Trophoblast cell (in vitro differentiated cells and primary cell): Measurements from ENCODE around the gene RHOU.

Experiments
- DNase-seq, 2 donors: peaks; one replicate each; pipeline ENCODE4 v3.0.0-alpha.2; 2016
- H2AFZ ChIP-seq: 2 replicates; pipeline ENCODE4 v1.6.1; 2013; ENCODE audit warnings: low read length, moderate library complexity, mild to moderate bottlenecking; ENCODE audit not compliant: insufficient read depth, poor library complexity
- H2AK5ac ChIP-seq: 2 replicates; pipeline ENCODE4 v1.6.1; 2013; ENCODE audit warnings: mild to moderate bottlenecking, low read length
- H2BK120ac ChIP-seq: 2 replicates; pipeline ENCODE4 v1.6.1; 2013; ENCODE audit warnings: low read length, mild to moderate bottlenecking, moderate library complexity; ENCODE audit not compliant: insufficient read depth, poor library complexity
- H2BK12ac ChIP-seq: 2 replicates; pipeline ENCODE4 v1.6.1; 2013; ENCODE audit warnings: mild to moderate bottlenecking, low read length, moderate library complexity
- H2BK5ac ChIP-seq: 2 replicates; pipeline ENCODE4 v1.6.1; 2013; ENCODE audit warnings: low read length, low read depth, moderate library complexity, mild to moderate bottlenecking; ENCODE audit not compliant: poor library complexity
- H3K14ac ChIP-seq: 2 replicates; pipeline ENCODE4 v1.6.1; 2013; ENCODE audit warnings: mild to moderate bottlenecking, low read length
- H3K18ac ChIP-seq: 2 replicates; pipeline ENCODE4 v1.6.1; 2013; ENCODE audit warnings: mild to moderate bottlenecking, low read length
- H3K23ac ChIP-seq: 2 replicates; pipeline ENCODE4 v1.6.1; 2013; ENCODE audit warnings: low read length
- H3K27ac ChIP-seq: 2 replicates; pipeline ENCODE4 v1.5.1; 2013; ENCODE audit warnings: low read depth, mild to moderate bottlenecking, inconsistent platforms, low read length, moderate library complexity
- H3K27me3 ChIP-seq: 2 replicates; pipeline ENCODE4 v1.6.1; 2013; ENCODE audit warnings: inconsistent platforms, mild to moderate bottlenecking, low read length, moderate library complexity; ENCODE audit not compliant: insufficient read depth
- H3K36me3 ChIP-seq, 2 experiments: 1 replicate in 1 of 2; 2 replicates in 1 of 2; pipeline ENCODE4 v1.6.1; 2013; ENCODE audit warnings: low read length in 2 of 2, mild to moderate bottlenecking in 2 of 2, moderate library complexity in 1 of 2; ENCODE audit not compliant: insufficient read depth in 2 of 2, control insufficient read depth in 1 of 2
- H3K4ac ChIP-seq: 2 replicates; pipeline ENCODE4 v1.6.1; 2013; ENCODE audit warnings: low read depth, mild to moderate bottlenecking, low read length, moderate library complexity
- H3K4me1 ChIP-seq, 2 experiments: 1 replicate in 1 of 2; 2 replicates in 1 of 2; pipeline ENCODE4 v1.6.1; 2013; ENCODE audit warnings: low read length in 2 of 2, mild to moderate bottlenecking in 2 of 2, moderate library complexity in 1 of 2; ENCODE audit not compliant: insufficient read depth in 2 of 2, control insufficient read depth in 1 of 2
- H3K4me2 ChIP-seq: 2 replicates; pipeline ENCODE4 v1.6.1; 2013; ENCODE audit warnings: inconsistent platforms, mild to moderate bottlenecking, low read length, moderate library complexity
- H3K4me3 ChIP-seq: 2 replicates; pipeline ENCODE4 v1.5.1; 2013; ENCODE audit warnings: mild to moderate bottlenecking, low read depth, low read length, inconsistent platforms
- H3K79me1 ChIP-seq: one replicate; pipeline ENCODE4 v1.6.1; 2013; ENCODE audit warnings: low read length
- H3K79me2 ChIP-seq: 2 replicates; pipeline ENCODE4 v1.6.1; 2013; ENCODE audit warnings: low read length, mild to moderate bottlenecking; ENCODE audit not compliant: control insufficient read depth, insufficient read depth, poor library complexity
- H3K9ac ChIP-seq: 2 replicates; pipeline ENCODE4 v1.6.1; 2013; ENCODE audit warnings: mild to moderate bottlenecking, low read length
- H3K9me3 ChIP-seq: 2 replicates; pipeline ENCODE4 v1.6.1; 2013; ENCODE audit warnings: low read depth, mild to moderate bottlenecking, control low read depth, inconsistent platforms, low read length; ENCODE audit not compliant: insufficient read depth
- H4K12ac ChIP-seq: 2 replicates; pipeline ENCODE4 v1.6.1; 2013; ENCODE audit warnings: low read depth, mild to moderate bottlenecking, low read length, moderate library complexity
- H4K8ac ChIP-seq: 2 replicates; pipeline ENCODE4 v1.6.1; 2013; ENCODE audit warnings: low read depth, mild to moderate bottlenecking, low read length, moderate library complexity
- H4K91ac ChIP-seq: one replicate; pipeline ENCODE4 v1.6.1; 2013; ENCODE audit warnings: low read depth, mild to moderate bottlenecking, low read length, moderate library complexity
- WGBS: extraction: QIAGEN DNeasy Blood & Tissue Kit; methylation state at CpG from one replicate; pipeline ENCODE4 v1.1.7; 2013; ENCODE audit warnings: missing lambda C conversion rate; ENCODE audit not compliant: insufficient read length, insufficient coverage; ENCODE audit errors: extremely low coverage; 5-methylcytosine and 5-hydroxymethylcytosine counted together

The RHOU gene

DNA sequence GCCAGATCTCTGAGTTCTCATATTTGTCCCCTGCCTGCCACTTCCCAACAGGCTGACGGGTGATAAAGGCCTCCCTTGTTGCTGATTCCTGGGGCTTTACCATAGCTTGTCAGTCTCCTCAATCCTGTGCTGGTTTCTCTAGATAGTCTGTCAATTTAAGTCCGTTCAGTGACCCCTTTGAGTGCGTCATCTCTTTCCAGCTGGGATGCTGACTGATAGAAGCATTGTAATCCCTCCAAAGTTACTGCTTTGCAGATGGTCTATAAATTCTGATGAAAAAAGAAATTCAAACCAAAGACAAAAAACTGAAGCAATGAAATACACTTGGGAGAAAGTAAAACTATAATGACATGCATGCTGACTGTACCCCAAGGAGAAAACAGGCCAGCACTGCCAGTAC lies 28.3 kb downstream of the RHOU start:
- Histone ChIP-seq H4K8ac (no peak overlapping the region), H4K12ac (no peak overlapping the region), H3K18ac (no peak overlapping the region), H2AFZ (no peak overlapping the region), H2BK5ac (no peak overlapping the region), H3K79me1 (no peaks in the 10 kb centered on the region), H3K4ac (no peak overlapping the region), H2BK120ac (no peak overlapping the region), H3K79me2 (no peaks in the 10 kb centered on the region), H3K36me3 (no peaks in the 10 kb centered on the region), H3K23ac (no peak overlapping the region), H3K27ac (no peak overlapping the region), H3K14ac (no peak overlapping the region), H3K4me1 (peaks cover 0 to 2% of the 10 kb centered on the region in 2 experiments), H3K4me3 (no peak overlapping the region), H2BK12ac (no peak overlapping the region), H3K9me3 (no peaks in the 10 kb centered on the region), H3K27me3 (no peaks in the 10 kb centered on the region), H3K4me2 (no peak overlapping the region), H2AK5ac (no peak overlapping the region), H3K9ac (no peak overlapping the region), H4K91ac (no peak overlapping the region)
- no peak for DNase-seq
- WGBS = no CpG with 5 or more reads among the region's 3 CpGs

DNA sequence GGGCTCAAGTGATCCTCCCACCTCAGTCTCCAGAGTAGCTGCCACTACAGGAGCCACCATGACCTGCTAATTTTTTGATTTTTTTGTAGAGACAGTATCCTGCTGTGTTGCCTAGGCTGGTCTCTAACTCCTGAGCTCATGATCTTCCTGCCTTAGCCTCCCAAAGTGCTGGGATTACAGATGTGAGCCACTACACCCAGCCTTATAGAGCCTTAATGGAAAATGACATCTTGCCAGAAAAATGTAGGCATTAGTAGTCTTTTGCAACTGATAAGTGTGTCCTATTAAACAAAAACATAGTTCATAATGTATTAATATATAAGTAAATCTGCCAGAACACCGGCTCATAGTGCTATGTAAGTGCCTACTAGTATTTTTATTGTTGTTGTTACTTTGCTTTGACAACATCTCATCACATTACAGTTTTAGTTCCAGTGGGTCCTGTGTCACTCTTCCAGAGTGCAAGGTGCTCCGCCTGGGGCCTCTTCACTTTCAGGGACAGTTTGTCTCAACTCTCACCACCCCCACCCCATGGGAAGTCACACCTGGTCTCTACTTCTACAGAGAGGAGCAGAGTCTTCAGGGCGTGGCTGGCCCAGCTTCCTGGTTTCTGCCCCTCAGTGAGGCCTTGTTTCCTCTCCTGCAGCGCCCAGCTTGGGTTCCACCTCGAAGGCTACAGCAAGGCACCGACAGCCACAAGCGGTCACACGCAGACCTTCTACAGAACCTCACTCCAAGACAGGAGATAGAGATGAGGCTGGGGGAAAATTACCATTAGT lies 30.1 kb downstream of the RHOU start:
- Histone ChIP-seq H4K12ac (no peak overlapping the region), H2BK120ac (no peak overlapping the region), H3K4ac (no peak overlapping the region), H3K4me3 (no peak overlapping the region), H3K4me1 (peaks cover 0 to 2% of the 10 kb centered on the region in 2 experiments), H3K79me1 (no peaks in the 10 kb centered on the region), H3K36me3 (no peaks in the 10 kb centered on the region), H2AFZ (no peak overlapping the region), H3K4me2 (no peak overlapping the region), H3K27ac (no peak overlapping the region), H4K91ac (no peak overlapping the region), H3K9ac (no peak overlapping the region), H2AK5ac (no peak overlapping the region), H2BK12ac (peak overlapping the region; percentile 6), H3K14ac (no peak overlapping the region), H3K79me2 (no peaks in the 10 kb centered on the region), H2BK5ac (no peak overlapping the region), H3K18ac (no peak overlapping the region), H3K9me3 (no peaks in the 10 kb centered on the region), H4K8ac (no peak overlapping the region), H3K27me3 (no peaks in the 10 kb centered on the region), H3K23ac (no peak overlapping the region)
- WGBS = no CpG with 5 or more reads among the region's 8 CpGs
- DNase-seq = no peak

DNA sequence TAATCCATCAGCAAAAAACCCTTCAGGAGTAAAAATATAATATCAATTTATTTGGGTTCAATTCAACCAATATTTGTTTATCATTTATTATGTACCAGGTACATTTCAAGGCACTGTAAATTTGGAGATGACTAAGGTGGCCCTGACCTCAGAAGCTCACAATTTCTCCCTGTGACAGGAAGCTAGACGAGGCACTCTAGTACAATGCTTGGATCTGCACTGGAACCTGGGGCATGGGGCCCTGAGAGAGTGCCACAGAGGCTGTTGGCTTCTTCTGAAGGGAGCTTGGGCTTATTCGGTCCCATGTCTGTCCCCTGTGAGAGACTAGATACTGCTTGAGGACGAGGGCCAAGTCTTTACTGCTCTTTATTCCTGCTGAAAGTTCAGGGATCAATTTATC lies 31.5 kb downstream of the RHOU start:
- peaks cover 0 to 2% of the 10 kb centered on the region in 2 experiments for H3K4me1 ChIP-seq
- no peak overlapping the region for H2AK5ac ChIP-seq
- no peaks in the 10 kb centered on the region for H3K79me1 ChIP-seq
- no peak overlapping the region for H3K14ac ChIP-seq
- no peak overlapping the region for H3K4me2 ChIP-seq
- H4K91ac ChIP-seq = no peak overlapping the region
- WGBS = no CpG with 5 or more reads among the region's 3 CpGs
- H2AFZ ChIP-seq = no peak overlapping the region
- H3K27ac ChIP-seq = no peak overlapping the region
- H3K27me3 ChIP-seq = no peaks in the 10 kb centered on the region
- no peak overlapping the region for H3K18ac ChIP-seq
- no peak for DNase-seq
- H2BK5ac ChIP-seq = no peak overlapping the region
- H3K79me2 ChIP-seq = no peaks in the 10 kb centered on the region
- no peak overlapping the region for H3K4me3 ChIP-seq
- no peak overlapping the region for H2BK12ac ChIP-seq
- no peak overlapping the region for H3K9ac ChIP-seq
- no peak overlapping the region for H2BK120ac ChIP-seq
- no peaks in the 10 kb centered on the region for H3K9me3 ChIP-seq
- no peak overlapping the region for H3K4ac ChIP-seq
- no peak overlapping the region for H3K23ac ChIP-seq
- no peak overlapping the region for H4K8ac ChIP-seq
- H3K36me3 ChIP-seq = no peaks in the 10 kb centered on the region
- no peak overlapping the region for H4K12ac ChIP-seq

DNA sequence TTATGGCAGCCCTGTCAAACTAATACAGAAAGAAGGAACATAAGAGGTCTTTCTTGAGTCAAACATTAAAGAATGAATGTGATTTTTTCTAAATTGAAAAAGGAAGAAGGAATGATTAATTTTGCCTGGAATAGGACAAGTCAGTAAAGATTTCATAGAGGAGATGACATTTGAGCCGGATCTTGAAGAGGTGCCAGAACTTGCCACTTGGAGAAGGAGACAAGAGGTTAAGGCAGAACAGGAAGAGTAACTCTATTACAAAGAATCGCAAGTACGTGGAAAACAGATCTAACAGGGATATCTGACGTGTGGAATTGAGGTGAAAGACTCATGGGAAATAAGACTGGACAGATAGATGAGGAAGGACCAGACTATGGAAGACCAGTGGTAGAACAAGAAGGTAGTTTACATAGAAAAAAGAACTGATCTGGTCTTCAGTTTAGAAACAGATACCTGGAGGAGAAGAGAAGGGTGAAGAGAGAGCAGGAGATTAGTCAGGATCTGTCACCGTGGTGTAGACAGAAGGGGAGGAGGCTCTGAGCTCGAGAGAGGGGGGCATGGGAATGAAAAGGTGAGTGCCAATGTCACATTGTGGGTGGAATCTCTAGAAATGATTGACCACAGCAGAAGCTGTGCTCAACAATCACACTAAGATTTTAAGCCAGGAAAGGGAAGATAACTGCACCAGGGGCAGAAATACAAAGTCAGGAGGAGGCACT lies 32.5 kb downstream of the RHOU start:
- Histone ChIP-seq H4K91ac (no peak overlapping the region), H3K4me2 (no peak overlapping the region), H3K23ac (no peak overlapping the region), H2BK120ac (no peak overlapping the region), H4K8ac (no peak overlapping the region), H3K27ac (no peak overlapping the region), H3K9me3 (no peaks in the 10 kb centered on the region), H4K12ac (no peak overlapping the region), H3K27me3 (no peaks in the 10 kb centered on the region), H2BK12ac (no peak overlapping the region), H3K14ac (no peak overlapping the region), H3K18ac (no peak overlapping the region), H3K79me2 (no peaks in the 10 kb centered on the region), H2AFZ (no peak overlapping the region), H3K79me1 (no peaks in the 10 kb centered on the region), H3K4ac (no peak overlapping the region), H2AK5ac (no peak overlapping the region), H3K4me1 (peaks cover 0 to 2% of the 10 kb centered on the region in 2 experiments), H3K9ac (no peak overlapping the region), H3K36me3 (no peaks in the 10 kb centered on the region), H3K4me3 (no peak overlapping the region), H2BK5ac (no peak overlapping the region)
- WGBS = no CpG with 5 or more reads among the region's 6 CpGs
- peak in 1 of 2 donors; percentile 40 for DNase-seq
